Measurements from ENCODE around the gene OR4E2. TPM values are rescaled to one million over a fixed set of nuclear protein-coding genes. Genes with fewer than 3 reads are reported as not detected.
A peak's percentile ranks its signal among the peaks of the same experiment; 100 is the strongest.
"Not testable (repeated sequence)": the region's sequence is repeated elsewhere in the genome, so short reads cannot be mapped to it uniquely, and the experiment has no call there.

The OR4E2 gene
- total RNA-seq, 1 donor from 2014 or later: not detected

DNA sequence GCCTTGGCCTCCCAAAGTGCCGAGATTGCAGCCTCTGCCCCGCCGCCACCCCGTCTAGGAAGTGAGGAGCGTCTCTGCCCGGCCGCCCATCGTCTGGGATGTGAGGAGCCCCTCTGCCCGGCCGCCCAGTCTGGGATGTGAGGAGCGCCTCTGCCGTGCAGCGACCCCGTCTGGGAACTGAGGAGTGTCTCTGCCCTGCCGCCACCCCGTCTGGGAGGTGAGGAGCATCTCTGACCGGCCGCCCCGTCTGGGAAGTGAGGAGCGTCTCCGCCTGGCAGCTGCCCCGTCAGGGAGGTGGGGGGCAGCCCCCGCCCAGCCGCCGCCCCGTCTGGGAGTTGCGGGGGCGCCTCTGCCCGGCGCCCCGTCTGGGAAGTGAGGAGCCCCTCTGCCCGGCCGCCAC is 44.0 kb downstream of the OR4E2 start:
- DNase-seq: not testable (repeated sequence)

DNA sequence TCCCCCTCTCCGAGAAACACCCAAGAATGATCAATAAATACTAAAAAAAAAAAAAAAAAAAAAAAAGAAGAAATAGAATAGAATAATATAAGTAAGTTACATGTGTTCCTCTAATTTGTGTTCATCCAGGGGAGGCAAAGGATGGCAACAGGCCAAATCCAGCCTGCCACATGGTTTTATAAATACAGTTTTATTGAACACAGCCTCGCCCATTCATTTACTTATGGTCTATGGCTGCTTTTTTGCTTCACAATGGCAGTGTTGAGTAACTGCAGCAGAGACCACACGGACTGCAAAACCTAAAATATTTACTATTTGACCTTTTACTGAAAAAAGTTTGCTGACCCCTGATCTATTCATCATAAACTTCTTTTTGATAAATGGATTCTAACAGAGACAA is 44.9 kb downstream of the OR4E2 start:
- not testable (repeated sequence) for DNase-seq

DNA sequence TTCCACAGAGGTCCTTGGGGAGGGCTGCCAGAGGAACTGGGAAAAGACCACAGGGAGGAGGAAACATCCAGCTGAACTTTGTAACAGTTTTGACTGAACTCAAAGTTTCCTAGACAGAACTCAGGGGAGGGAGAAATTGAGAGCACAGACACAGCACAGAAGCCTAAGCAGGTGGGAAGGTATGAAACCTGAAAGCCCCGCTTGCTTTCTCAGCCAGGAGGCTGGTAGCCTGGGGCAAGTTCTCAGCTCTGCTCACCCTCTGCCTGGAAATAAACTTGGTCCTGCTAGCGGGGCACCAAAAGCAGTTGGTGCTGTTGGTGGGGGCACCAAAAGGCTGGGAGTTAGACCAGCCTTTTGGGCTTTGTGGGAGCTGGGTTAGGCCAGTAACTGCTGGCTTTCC is 45.9 kb downstream of the OR4E2 start:
- no peak for DNase-seq

DNA sequence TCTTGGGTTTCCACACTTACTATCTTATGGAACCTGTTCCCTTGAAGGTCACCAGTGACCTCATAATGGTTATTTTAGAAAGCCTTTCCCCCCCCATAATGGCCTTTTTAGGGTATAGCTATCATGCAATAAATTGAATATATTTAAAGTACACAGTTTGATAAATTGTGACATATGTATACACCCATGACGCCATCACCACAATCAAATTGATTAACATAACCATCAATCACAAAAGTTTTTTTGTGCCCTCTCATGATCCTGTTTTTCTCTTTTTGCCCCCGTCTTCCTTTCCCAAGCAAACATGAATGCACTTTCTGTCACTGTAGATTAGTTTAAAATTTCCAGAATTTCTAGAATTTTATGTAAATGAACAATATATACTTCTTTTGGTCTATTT is 48.7 kb downstream of the OR4E2 start:
- no peak for DNase-seq

DNA sequence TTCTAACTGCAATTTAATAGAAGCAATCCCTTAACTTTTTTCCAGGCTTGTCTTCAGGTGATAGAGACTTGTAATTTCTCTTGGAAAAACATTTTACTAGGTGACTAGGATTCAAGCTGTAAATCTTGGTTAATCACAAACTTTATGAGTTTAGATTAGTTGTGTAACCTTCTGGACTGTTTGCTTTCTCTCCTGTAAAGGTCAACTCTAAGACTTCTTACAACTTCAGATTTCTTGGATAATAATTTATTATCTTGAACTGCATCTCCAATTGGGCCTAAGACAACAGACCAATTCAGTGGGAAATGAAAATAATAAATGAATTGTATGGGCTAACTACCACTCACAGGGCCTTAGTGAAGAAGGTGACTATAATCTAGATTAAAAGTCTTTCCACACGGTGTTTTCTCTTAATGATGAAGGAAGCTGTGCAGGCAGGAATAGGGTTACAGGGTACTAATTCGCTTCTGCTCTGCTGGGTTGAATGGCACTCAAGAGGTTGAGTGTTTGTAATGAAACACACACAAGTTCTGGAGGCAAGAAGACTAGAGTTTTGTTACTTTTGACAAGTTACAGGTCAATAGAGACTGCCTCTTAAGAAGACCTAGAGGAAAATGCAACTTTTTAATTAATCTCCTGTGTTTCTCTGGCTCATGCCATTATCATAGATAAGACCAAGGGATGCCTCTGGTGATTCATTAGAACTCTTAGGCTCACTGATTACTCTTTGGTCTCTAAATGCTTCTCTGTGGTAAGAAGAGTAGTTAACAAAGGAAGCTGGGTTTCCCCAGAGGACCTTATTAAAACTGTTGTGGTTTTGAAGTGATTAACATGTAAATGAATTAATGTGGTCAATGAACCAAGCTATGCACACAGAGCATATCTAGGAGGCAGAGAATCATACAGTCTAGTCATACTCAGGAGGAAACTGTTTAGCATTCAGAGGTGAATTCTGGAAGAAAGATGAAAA is 50.0 kb downstream of the OR4E2 start:
- DNase-seq: no peak

DNA sequence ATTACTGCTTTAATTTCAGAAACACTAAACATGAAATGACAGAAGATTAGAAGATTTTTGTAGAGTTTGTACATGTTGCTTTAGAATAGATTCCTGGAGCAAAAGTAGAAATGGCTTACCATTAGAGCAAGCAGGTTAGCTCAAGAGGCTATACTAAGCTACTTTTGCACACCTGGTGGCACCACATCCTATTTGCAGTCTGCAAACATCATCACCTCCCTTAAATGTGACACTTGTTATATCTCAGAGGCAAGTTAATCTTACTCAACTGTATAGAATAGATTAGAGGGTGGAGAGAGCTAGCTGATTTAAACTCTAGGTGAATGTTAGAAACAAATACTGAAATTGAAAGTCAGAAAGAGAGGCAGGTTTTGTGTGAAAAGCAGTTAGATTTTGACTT is 50.7 kb downstream of the OR4E2 start:
- DNase-seq: no peak

DNA sequence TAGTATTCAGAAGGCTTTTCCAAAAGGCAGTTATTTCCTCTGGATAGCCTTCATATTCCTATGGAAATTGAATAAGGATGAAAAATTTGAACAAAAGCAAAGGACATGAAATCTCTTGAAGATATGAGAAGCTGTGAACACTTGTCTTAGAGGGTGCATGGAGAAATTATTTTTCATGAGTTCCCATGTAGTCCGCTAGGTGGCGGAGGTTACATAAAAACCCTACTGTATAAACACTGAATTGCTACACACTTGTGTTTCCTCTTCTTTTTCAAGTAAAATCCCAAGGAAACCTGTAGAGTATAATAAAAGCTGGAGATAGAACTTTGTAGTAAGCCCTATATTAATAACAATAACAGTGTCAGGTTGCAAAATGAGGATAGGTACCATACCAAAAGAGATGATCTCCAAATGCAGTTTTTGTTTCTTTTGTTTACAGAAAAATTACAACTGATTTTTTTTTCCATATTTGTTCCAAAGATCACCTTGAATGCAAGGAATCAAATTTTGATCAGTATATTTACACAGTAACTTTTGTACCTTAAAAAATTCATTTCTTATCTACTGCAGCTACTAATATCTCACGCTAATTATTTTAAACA is 57.8 kb downstream of the OR4E2 start:
- peak; percentile 71 for DNase-seq

DNA sequence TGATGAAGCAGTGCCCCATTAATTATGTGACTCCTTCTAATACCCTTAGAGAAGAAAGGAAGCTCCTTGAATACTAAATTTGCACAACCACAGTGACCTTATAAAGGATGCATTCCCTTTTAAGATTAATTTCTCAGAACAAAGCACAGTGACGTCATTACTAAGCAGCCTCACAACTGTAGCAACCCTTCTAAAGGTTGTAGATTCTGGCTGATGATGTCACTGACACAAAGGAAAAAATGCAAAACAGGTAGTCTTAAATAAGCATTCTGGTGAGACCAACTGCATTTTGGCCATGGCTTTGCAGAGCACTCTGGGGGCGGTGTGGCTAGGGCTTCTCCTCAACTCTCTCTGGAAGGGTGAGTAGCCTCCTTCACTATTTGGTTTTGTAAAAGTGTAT is 58.4 kb downstream of the OR4E2 start:
- DNase-seq: no peak

DNA sequence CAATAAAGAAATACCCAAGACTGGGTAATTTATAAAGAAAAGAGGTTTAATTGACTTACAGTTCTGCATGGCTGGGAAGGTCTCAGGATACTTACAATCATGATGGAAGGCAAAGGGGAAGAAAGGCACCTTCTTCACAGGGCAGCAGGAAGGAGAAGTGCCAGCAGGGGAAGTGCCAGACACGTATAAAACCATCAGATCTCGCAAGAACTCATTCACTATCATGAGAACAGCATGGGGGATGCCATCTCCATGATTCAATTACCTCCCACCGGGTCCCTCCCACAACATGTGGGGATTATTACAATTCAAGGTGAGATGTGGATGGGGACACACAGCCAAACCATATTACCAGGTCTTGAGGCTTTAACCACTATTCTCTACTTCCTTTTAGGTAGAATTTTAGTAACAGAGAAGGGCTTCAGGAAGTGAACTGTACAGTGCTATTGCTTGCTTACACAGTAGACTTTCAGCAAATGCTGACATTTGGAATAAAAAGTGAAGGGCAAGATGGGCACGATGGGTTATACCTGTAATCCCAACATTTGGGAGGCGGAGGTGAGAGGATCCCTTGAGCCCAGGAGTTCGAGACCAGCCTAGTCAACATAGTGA is 60.8 kb downstream of the OR4E2 start:
- no peak for DNase-seq

Other genes starting within 250 kb of the OR4E2 start
- gene CHD8, start 197.7 kb upstream of the OR4E2 start, total RNA-seq: 51.9 and 84.9 TPM in 2 replicates
- 34.5 and 40.5 TPM in 2 replicates for gene RAB2B, start 176.9 kb upstream of the OR4E2 start, total RNA-seq
- 26.7 and 66.9 TPM in 2 replicates for gene TOX4, start 176.6 kb upstream of the OR4E2 start, total RNA-seq
- 63.9 and 112 TPM in 2 replicates for gene METTL3, start 142.5 kb upstream of the OR4E2 start, total RNA-seq
- 0.85 and 2.3 TPM in 2 replicates for gene SALL2, start 127.5 kb upstream of the OR4E2 start, total RNA-seq
- not detected in 2 replicates for gene OR10G3, start 73.8 kb upstream of the OR4E2 start, total RNA-seq
- not detected in 2 replicates for gene OR10G2, start 18.9 kb upstream of the OR4E2 start, total RNA-seq
- gene OR4E1, start 20.0 kb downstream of the OR4E2 start, total RNA-seq: not detected in 2 replicates

Measured in dermis blood vessel endothelial cell (primary cell).